RWPE2 (cell line): Measurements from ENCODE around the gene AKR1A1.
"Not testable (repeated sequence)": the region's sequence is repeated elsewhere in the genome, so short reads cannot be mapped to it uniquely, and the experiment has no call there.

Source experiments
- ATAC-seq: fragments of 200-7000 bp; cut with Tn5 transposase; 3 replicates; pipeline ENCODE4 v1.9.1; 2021; ENCODE audit warnings: low read depth
- DNase-seq: peaks from one replicate; pipeline ENCODE4 v3.0.0-alpha.2; 2020; ENCODE audit warnings: low spot score
- H3K27ac ChIP-seq: fragments of 450-650 bp; 2 replicates; pipeline ENCODE4 v1.5.1; 2017; ENCODE audit warnings: mild to moderate bottlenecking; ENCODE audit not compliant: poor library complexity, severe bottlenecking
- H3K27me3 ChIP-seq: fragments of 250-450 bp; sonication (Bioruptor Pico); 2 replicates; pipeline ENCODE4 v1.5.1; 2021; ENCODE audit warnings: mild to moderate bottlenecking, moderate library complexity; ENCODE audit not compliant: insufficient read depth, poor library complexity, severe bottlenecking
- H3K36me3 ChIP-seq: fragments of 250-450 bp; sonication (Bioruptor Pico); 2 replicates; pipeline ENCODE4 v1.5.1; 2020; ENCODE audit warnings: low read depth, mild to moderate bottlenecking, moderate library complexity
- H3K4me1 ChIP-seq: fragments of 250-450 bp; sonication (Bioruptor Pico); 2 replicates; pipeline ENCODE4 v1.5.1; 2021; ENCODE audit warnings: mild to moderate bottlenecking, moderate library complexity; ENCODE audit not compliant: insufficient read depth, poor library complexity, severe bottlenecking
- H3K4me3 ChIP-seq: fragments of 250-450 bp; sonication (Bioruptor Pico); 2 replicates; pipeline ENCODE4 v1.5.1; 2021; ENCODE audit warnings: mild to moderate bottlenecking, moderate library complexity; ENCODE audit not compliant: severe bottlenecking
- H3K9me3 ChIP-seq: fragments of 250-450 bp; sonication (Bioruptor Pico); 2 replicates; pipeline ENCODE4 v1.5.1; 2021; ENCODE audit warnings: mild to moderate bottlenecking, moderate library complexity; ENCODE audit not compliant: severe bottlenecking
- TF ChIP-seq, protein P1 (sequence below): fragments of 450-650 bp; IDR thresholded peaks from one replicate; pipeline ENCODE4 v1.5.1; 2017; ENCODE audit warnings: mild to moderate bottlenecking, moderate library complexity; ENCODE audit not compliant: poor library complexity, severe bottlenecking

Gene AKR1A1

DNA sequence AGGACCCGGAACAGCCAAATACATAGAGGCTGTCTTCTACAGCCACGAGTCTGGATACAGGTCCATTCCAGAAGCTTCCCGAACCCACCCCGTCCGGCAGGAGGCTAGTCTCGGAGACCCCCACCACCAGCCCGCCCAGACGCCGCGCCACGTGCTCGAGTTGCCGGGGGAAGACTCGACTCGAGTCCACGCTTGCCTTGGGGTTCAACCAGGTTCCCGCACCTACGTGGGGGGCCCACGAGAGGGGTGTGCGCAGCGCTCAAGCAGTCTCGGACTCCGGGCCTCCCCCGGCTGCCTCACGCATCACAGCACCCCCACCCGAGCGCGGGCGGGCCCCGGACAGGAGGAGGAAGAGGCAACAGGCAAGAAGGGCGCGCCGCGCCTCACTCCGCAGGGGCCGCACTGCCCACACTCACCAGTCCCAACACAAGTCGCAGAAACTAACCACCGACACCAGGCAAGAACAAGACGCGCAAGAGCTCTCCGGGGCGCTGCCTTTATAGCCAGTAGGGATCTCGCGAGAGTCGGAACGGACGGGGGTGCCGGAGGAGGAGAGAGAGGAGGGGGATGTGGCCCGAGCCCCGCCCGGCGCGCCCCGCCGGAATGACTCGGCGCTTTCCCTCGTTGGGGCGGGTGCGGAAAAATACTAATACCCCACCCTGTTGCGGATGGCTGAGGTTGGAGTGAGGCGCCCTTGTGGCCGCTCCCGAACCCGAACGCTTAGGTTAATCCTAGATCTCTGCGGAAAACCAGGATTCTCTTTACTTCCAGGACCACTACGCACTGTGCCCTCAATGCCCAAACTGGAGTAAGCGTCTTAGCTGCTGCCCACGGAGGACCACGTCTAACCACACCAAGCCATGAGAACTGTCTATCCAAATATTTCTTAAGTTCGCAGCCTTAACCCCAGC lies 29.0 kb upstream of the AKR1A1 start, which contains the start of gene PRDX1:
Gene PRDX1, minus strand, starts transcription at position 472 of the 911 bp plus-strand sequence. CDS start 2,841 bp downstream, outside the sequence.
- ATAC-seq = peak; percentile 84
- TF ChIP-seq, protein P1, sequence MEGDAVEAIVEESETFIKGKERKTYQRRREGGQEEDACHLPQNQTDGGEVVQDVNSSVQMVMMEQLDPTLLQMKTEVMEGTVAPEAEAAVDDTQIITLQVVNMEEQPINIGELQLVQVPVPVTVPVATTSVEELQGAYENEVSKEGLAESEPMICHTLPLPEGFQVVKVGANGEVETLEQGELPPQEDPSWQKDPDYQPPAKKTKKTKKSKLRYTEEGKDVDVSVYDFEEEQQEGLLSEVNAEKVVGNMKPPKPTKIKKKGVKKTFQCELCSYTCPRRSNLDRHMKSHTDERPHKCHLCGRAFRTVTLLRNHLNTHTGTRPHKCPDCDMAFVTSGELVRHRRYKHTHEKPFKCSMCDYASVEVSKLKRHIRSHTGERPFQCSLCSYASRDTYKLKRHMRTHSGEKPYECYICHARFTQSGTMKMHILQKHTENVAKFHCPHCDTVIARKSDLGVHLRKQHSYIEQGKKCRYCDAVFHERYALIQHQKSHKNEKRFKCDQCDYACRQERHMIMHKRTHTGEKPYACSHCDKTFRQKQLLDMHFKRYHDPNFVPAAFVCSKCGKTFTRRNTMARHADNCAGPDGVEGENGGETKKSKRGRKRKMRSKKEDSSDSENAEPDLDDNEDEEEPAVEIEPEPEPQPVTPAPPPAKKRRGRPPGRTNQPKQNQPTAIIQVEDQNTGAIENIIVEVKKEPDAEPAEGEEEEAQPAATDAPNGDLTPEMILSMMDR = no peak
- peaks cover 11% of the 10 kb centered on the region for H3K4me1 ChIP-seq

DNA sequence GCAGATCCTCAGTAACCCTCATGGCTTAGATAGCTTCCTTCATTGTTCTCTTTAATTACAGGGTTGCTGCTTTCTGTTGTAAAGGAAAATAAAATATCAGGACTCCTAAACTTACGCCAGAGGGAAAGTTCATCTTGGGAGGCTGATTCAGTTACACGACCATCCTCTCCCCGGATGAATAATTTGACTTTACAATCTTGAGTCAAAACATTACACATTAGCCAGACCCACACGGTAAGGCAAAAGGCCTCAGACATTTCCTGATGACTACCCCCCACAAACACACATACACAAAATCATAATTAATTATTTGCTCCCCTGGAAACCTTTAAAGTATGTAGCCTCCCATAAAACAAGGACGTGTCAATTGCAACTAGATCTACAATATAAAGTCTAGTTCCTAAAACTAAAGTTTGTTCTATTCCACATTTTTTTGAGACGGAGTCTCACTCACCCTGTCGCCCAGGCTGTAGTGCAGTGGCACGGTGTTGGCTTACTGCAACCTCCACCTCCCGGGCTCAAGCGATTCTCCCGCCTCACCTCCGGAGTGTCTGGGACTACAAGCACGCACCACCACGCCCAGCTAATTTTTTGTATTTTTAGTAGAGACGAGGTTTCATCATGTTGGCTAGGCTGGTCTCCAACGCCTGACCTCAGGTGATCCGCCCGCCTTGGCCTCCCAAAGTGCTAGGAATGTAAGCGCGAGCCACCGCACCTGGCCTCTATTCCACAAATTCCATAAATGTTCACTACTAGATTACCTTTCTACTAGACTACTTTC lies 28.1 kb upstream of the AKR1A1 start:
- no peaks in the 10 kb centered on the region for H3K27me3 ChIP-seq
- H3K4me1 ChIP-seq = peaks cover 11% of the 10 kb centered on the region
- peak overlapping the region; percentile 79 for H3K4me3 ChIP-seq
- H3K27ac ChIP-seq = peak overlapping the region; percentile 54
- no peak for DNase-seq
- TF ChIP-seq, protein P1 = no peak
- H3K36me3 ChIP-seq = peaks cover 19% of the 10 kb centered on the region
- H3K9me3 ChIP-seq = no peaks in the 10 kb centered on the region
- ATAC-seq = no peak

More for the DNA sequence above, 29.0 kb upstream of the AKR1A1 start, which contains the start of gene PRDX1:
- Histone ChIP-seq H3K27ac (peak within 1 kb of the TSS; percentile 54), H3K36me3 (peaks cover 27% of the 10 kb centered on the region), H3K27me3 (no peaks in the 10 kb centered on the region), H3K4me3 (peak within 1 kb of the TSS; percentile 79), H3K9me3 (no peaks in the 10 kb centered on the region)
- DNase-seq = peak; percentile 91

DNA sequence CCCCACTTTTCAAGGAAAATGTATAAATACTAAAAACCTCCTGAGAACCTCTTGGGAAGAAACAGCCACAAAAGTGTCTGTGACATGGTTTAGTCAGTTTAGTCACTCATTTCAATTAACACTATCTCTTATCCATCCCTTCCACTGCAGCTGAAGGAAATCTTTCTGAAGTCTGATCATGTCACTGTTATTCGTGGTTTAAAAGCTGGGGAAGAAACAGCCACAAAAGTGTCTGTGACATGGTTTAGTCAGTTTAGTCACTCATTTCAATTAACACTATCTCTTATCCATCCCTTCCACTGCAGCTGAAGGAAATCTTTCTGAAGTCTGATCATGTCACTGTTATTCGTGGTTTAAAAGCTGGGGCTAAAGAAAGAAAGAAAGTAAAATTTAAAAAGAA lies 27.1 kb upstream of the AKR1A1 start:
- not testable (repeated sequence) for H3K9me3 ChIP-seq, H3K4me3 ChIP-seq, H3K27me3 ChIP-seq, DNase-seq, ATAC-seq, H3K27ac ChIP-seq
- peaks cover 11% of the 10 kb centered on the region for H3K4me1 ChIP-seq
- H3K36me3 ChIP-seq = peaks cover 13% of the 10 kb centered on the region

DNA sequence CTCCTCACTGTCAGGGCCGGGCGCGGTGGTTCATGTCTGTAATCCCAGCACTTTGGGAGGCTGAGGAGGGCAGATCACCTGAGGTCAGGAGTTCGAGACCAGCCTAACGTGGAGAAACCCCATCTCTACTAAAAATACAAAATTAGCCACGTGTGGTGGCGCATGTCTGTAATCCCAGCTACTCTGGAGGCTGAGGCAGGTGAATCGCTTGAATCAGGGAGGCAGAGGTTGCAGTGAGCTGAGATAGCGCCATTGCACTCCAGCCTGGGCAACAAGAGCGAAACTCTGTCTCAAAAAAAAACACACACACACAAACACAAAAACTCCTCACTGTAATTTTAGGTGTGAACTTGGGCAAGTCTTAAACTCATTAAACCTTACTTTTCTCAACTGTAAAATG lies 26.7 kb upstream of the AKR1A1 start:
- peaks cover 11% of the 10 kb centered on the region for H3K4me1 ChIP-seq
- not testable (repeated sequence) for DNase-seq, H3K9me3 ChIP-seq, H3K27ac ChIP-seq, H3K36me3 ChIP-seq, ATAC-seq, H3K27me3 ChIP-seq, H3K4me3 ChIP-seq

DNA sequence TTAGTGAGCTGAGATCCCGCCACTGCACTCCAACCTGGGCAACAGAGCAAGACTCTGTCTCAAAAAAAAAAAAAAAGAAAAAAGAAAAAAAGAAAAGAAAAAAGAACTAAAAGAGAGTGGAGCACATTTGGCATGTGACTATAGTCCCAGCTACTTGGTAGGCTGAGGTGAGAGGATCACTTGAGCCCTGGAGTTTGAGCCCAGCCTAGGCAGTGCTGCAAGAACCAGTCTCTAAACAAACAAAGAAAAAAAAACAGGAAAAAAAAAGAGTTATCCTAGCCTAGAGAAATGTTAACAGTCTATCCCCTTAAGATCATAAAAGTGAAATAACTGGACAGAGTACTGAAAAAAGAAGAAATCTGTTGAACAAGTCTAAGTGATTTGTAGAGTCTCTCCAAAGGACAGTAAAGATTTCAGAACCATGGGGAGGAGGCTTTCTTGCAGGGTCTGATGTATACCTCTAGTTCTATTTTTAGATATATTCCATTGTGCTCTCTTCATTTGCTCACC lies 24.4 kb upstream of the AKR1A1 start:
- no peak overlapping the region for H3K27ac ChIP-seq
- H3K36me3 ChIP-seq = no peaks in the 10 kb centered on the region
- TF ChIP-seq, protein P1 = no peak
- no peak for DNase-seq
- peaks cover 4% of the 10 kb centered on the region for H3K4me1 ChIP-seq
- H3K27me3 ChIP-seq = no peaks in the 10 kb centered on the region
- H3K4me3 ChIP-seq = no peak overlapping the region
- ATAC-seq = no peak
- H3K9me3 ChIP-seq = no peaks in the 10 kb centered on the region
